Naive thymus-derived CD4-positive, alpha-beta T cell (primary cell): ENCODE data around the gene HDHD5. TPM values are rescaled to one million over a fixed set of nuclear protein-coding genes. Genes with fewer than 3 reads are reported as not detected.
A peak's percentile ranks its signal among the peaks of the same experiment; 100 is the strongest.

Experiments
- ATAC-seq: fragments of 150-1000 bp; cut with Tn5 transposase; 2 replicates; pipeline ENCODE4 v1.10.0; 2021; ENCODE audit warnings: mild to moderate bottlenecking, moderate library complexity
- CTCF ChIA-PET: fragments of 350-600 bp; sonication (Branson Sonifier 250); formaldehyde crosslinking; loops from one replicate; lab custom pipeline; 2021; ENCODE audit warnings: antibody characterized with exemption; lab: Charles Lee
- POLR2A ChIA-PET: fragments of 350-600 bp; sonication (Branson Sonifier 250); formaldehyde crosslinking; loops from one replicate; lab custom pipeline; 2021; ENCODE audit warnings: antibody characterized with exemption, inconsistent platforms; lab: Charles Lee
- DNase-seq, 9 donors: peaks; one replicate each; pipeline versions ENCODE4 v3.0.0 to v3.0.0-alpha.2; 2020 to 2022; ENCODE audit warnings: mixed read lengths in 1 of 9
- H3K27ac ChIP-seq: one replicate; pipeline ENCODE4 v1.7.0; 2013; ENCODE audit warnings: mild to moderate bottlenecking, low read depth, low read length, moderate library complexity
- H3K27me3 ChIP-seq, 2 donors: one replicate each; pipeline ENCODE4 v1.7.0; 2013; ENCODE audit warnings: low read length in 2 of 2, mild to moderate bottlenecking in 2 of 2, moderate library complexity in 2 of 2; ENCODE audit not compliant: control insufficient read depth in 2 of 2, insufficient read depth in 2 of 2
- H3K36me3 ChIP-seq, 3 experiments: 1 replicate in 2 of 3; 2 replicates in 1 of 3; pipeline ENCODE4 v1.7.0; 2013; ENCODE audit warnings: low read length in 3 of 3, mild to moderate bottlenecking in 3 of 3, moderate library complexity in 1 of 3; ENCODE audit not compliant: insufficient read depth in 3 of 3, control insufficient read depth in 2 of 3
- H3K4me1 ChIP-seq, 2 donors: one replicate each; pipeline ENCODE4 v1.7.0; 2013; ENCODE audit warnings: low read length in 2 of 2, mild to moderate bottlenecking in 2 of 2, moderate library complexity in 1 of 2; ENCODE audit not compliant: control insufficient read depth in 2 of 2, insufficient read depth in 2 of 2
- H3K4me3 ChIP-seq: 2 replicates; pipeline ENCODE4 v1.7.0; 2013; ENCODE audit warnings: mild to moderate bottlenecking, low read length
- H3K9me3 ChIP-seq, 3 experiments: 1 replicate in 2 of 3; 2 replicates in 1 of 3; pipeline ENCODE4 v1.7.0; 2013; ENCODE audit warnings: low read length in 3 of 3; ENCODE audit not compliant: control insufficient read depth in 2 of 3
- H3K27ac Mint-ChIP-seq, 9 donors: one replicate each; pipeline ENCODE4 v1.8.0; 2020 to 2022; ENCODE audit warnings: mixed read lengths in 9 of 9, mild to moderate bottlenecking in 8 of 9, moderate library complexity in 5 of 9, inconsistent platforms in 2 of 9
- H3K27me3 Mint-ChIP-seq, 5 donors: one replicate each; pipeline ENCODE4 v1.8.0; 2021 to 2022; ENCODE audit warnings: mixed read lengths in 5 of 5, mild to moderate bottlenecking in 1 of 5
- H3K36me3 Mint-ChIP-seq, 5 donors: one replicate each; pipeline ENCODE4 v1.8.0; 2020 to 2022; ENCODE audit warnings: mixed read lengths in 5 of 5, mild to moderate bottlenecking in 3 of 5, inconsistent platforms in 1 of 5
- H3K4me1 Mint-ChIP-seq, 7 donors: one replicate each; pipeline ENCODE4 v1.8.0; 2020 to 2022; ENCODE audit warnings: mixed read lengths in 7 of 7, mild to moderate bottlenecking in 3 of 7, inconsistent platforms in 1 of 7
- H3K4me3 Mint-ChIP-seq, 10 donors: one replicate each; pipeline ENCODE4 v1.8.0; 2020 to 2022; ENCODE audit warnings: mild to moderate bottlenecking in 10 of 10, mixed read lengths in 10 of 10, moderate library complexity in 6 of 10, inconsistent platforms in 2 of 10
- H3K9me3 Mint-ChIP-seq, 11 donors: one replicate each; pipeline ENCODE4 v1.8.0; 2020 to 2022; ENCODE audit warnings: mixed read lengths in 11 of 11, mild to moderate bottlenecking in 4 of 11, inconsistent platforms in 1 of 11, moderate library complexity in 1 of 11
- intact Hi-C, 2 donors: fragments of 100-400 bp; cut with micrococcal nuclease; formaldehyde crosslinking; loops; one replicate each; pipeline ENCODE4 v1.15.1; 2023
- polyA plus RNA-seq, 2 donors: library from polyadenylated mRNA; unstranded; fragments of 300-500 nt; fragmentation: Illumina TruSeq; gene quantifications; one replicate each; pipeline ENCODE4 v1.2.3, GENCODE V29; 2021
- total RNA-seq, 6 experiments: library from RNA in 5 of 6; stranded (reverse) in 5 of 6; gene quantifications; 1 replicate in 5 of 6; 2 replicates in 1 of 6; pipeline ENCODE4 v1.2.3 and lab custom pipeline; 2021 to 2026

Gene HDHD5
- total and polyA plus RNA-seq, 7 experiments from 2014 or later, result 18.8 to 78.7 (median 28.0) TPM

- Histone ChIP-seq H3K36me3 (peaks cover 0 to 41% (median 5%) of the 10 kb centered on the region in 3 experiments), H3K9me3 (no peaks in the 10 kb centered on the region), H3K4me3 (no peak overlapping the region), H3K4me1 (peaks cover 4 to 38% of the 10 kb centered on the region in 2 donors), H3K27me3 (no peaks in the 10 kb centered on the region), H3K27ac (no peak overlapping the region)
- H3K9me3 Mint-ChIP-seq, result no peaks in the 10 kb centered on the region
- H3K4me1 Mint-ChIP-seq, result peaks cover 53 to 85% (median 72%) of the 10 kb centered on the region in 7 donors
- peak overlapping the region in 1 of 10 donors; percentile 13 for H3K4me3 Mint-ChIP-seq
- ChIA-PET POLR2A (interaction anchor here (0.6 to 16.1 kb wide), 3 partner anchors 13 to 23 kb away, joined by 4 to 114 read pairs (median 4); no protein-coding TSS in a partner anchor), CTCF (interaction anchor here (0.6 kb wide), 1 partner anchor 372 kb away, joined by 3 read pairs; no protein-coding TSS in a partner anchor)
- ATAC-seq (no peak), DNase-seq (no peak)
- H3K27me3 Mint-ChIP-seq, result no peaks in the 10 kb centered on the region
- peaks cover 0 to 23% (median 8%) of the 10 kb centered on the region in 5 donors for H3K36me3 Mint-ChIP-seq
- intact Hi-C loops, result no loop called here
- H3K27ac Mint-ChIP-seq, result peak overlapping the region; percentile 25 to 89 (median 45)
Observed at GRCh38 chr22:17110791-17111550, 48.1 kb downstream of the HDHD5 start.

- Histone ChIP-seq H3K9me3 (no peaks in the 10 kb centered on the region), H3K27ac (no peak overlapping the region), H3K4me3 (no peak overlapping the region), H3K27me3 (no peaks in the 10 kb centered on the region), H3K4me1 (peaks cover 4 to 35% of the 10 kb centered on the region in 2 donors), H3K36me3 (peaks cover 0 to 50% (median 8%) of the 10 kb centered on the region in 3 experiments)
- Mint-ChIP-seq H3K4me3 (no peak overlapping the region), H3K27me3 (no peaks in the 10 kb centered on the region), H3K4me1 (peaks cover 46 to 85% (median 72%) of the 10 kb centered on the region in 7 donors), H3K27ac (peak overlapping the region in 6 of 9 donors; percentile 23 to 87 (median 50)), H3K9me3 (no peaks in the 10 kb centered on the region), H3K36me3 (peaks cover 0 to 28% (median 11%) of the 10 kb centered on the region in 5 donors)
- DNase-seq (no peak), ATAC-seq (no peak)
- ChIA-PET CTCF (no interaction called here), POLR2A (interaction anchor here (0.6 to 16.1 kb wide), 3 partner anchors 15 to 40 kb away, joined by 4 to 114 read pairs (median 4); no protein-coding TSS in a partner anchor)
- intact Hi-C loops, result no loop called here
Observed at GRCh38 chr22:17109976-17110375, 49.1 kb downstream of the HDHD5 start.

GRCh38 chr22:17109113-17109865 lies 49.8 kb downstream of the HDHD5 start:
- Mint-ChIP-seq H3K27me3 (no peaks in the 10 kb centered on the region), H3K4me1 (peaks cover 39 to 84% (median 71%) of the 10 kb centered on the region in 7 donors), H3K27ac (peak overlapping the region in 2 of 9 donors; percentile 43 to 54), H3K4me3 (no peak overlapping the region), H3K36me3 (peaks cover 0 to 35% (median 15%) of the 10 kb centered on the region in 5 donors), H3K9me3 (no peaks in the 10 kb centered on the region)
- intact Hi-C loops, result no loop called here
- H3K36me3 ChIP-seq, result peaks cover 0 to 57% (median 8%) of the 10 kb centered on the region in 3 experiments
- no peak for DNase-seq
- no peak overlapping the region for H3K4me3 ChIP-seq
- no peaks in the 10 kb centered on the region for H3K27me3 ChIP-seq
- POLR2A ChIA-PET, result interaction anchor here (16.1 kb wide), 1 partner anchor 22 kb away, joined by 114 read pairs; no protein-coding TSS in a partner anchor
- peaks cover 4 to 33% of the 10 kb centered on the region in 2 donors for H3K4me1 ChIP-seq
- CTCF ChIA-PET, result no interaction called here
- no peaks in the 10 kb centered on the region for H3K9me3 ChIP-seq
- ATAC-seq, result no peak
- H3K27ac ChIP-seq, result no peak overlapping the region

- intact Hi-C loops, result no loop called here
- Histone ChIP-seq H3K9me3 (no peaks in the 10 kb centered on the region), H3K4me3 (no peak overlapping the region), H3K4me1 (peaks cover 4 to 33% of the 10 kb centered on the region in 2 donors), H3K27ac (peak overlapping the region; percentile 66), H3K27me3 (no peaks in the 10 kb centered on the region), H3K36me3 (peaks cover under 1 to 63% (median 8%) of the 10 kb centered on the region in 3 experiments)
- Mint-ChIP-seq H3K4me1 (peaks cover 33 to 77% (median 64%) of the 10 kb centered on the region in 7 donors), H3K36me3 (peaks cover 0 to 38% (median 15%) of the 10 kb centered on the region in 5 donors), H3K27ac (peak overlapping the region in 4 of 9 donors; percentile 20 to 90 (median 40)), H3K9me3 (no peaks in the 10 kb centered on the region), H3K27me3 (no peaks in the 10 kb centered on the region), H3K4me3 (no peak overlapping the region)
- DNase-seq, result no peak
- CTCF ChIA-PET, result interaction anchor here (3.0 kb wide), 1 partner anchor 13 kb away, joined by 8 read pairs; no protein-coding TSS in a partner anchor
- POLR2A ChIA-PET, result interaction anchor here (16.1 kb wide), 1 partner anchor 21 kb away, joined by 114 read pairs; no protein-coding TSS in a partner anchor
- no peak for ATAC-seq
Observed at GRCh38 chr22:17108256-17109112, 50.6 kb downstream of the HDHD5 start.

- H3K36me3 ChIP-seq, result peaks cover 6 to 73% (median 8%) of the 10 kb centered on the region in 3 experiments
- ChIA-PET POLR2A (interaction anchor here (1.7 to 16.1 kb wide), 3 partner anchors 10 to 51 kb away, joined by 4 to 114 read pairs (median 6); partner anchors contain the start of gene HDHD5), CTCF (interaction anchor here (3.0 kb wide), 1 partner anchor 12 kb away, joined by 8 read pairs; no protein-coding TSS in a partner anchor)
- peak overlapping the region; percentile 82 to 96 (median 90) for H3K27ac Mint-ChIP-seq
- H3K27me3 Mint-ChIP-seq, result no peaks in the 10 kb centered on the region
- peaks cover 4 to 40% of the 10 kb centered on the region in 2 donors for H3K4me1 ChIP-seq
- peaks cover 0 to 43% (median 20%) of the 10 kb centered on the region in 5 donors for H3K36me3 Mint-ChIP-seq
- peak overlapping the region; percentile 70 to 87 (median 82) for H3K4me3 Mint-ChIP-seq
- no peaks in the 10 kb centered on the region for H3K9me3 ChIP-seq
- no peak for DNase-seq
- intact Hi-C loops, result loop anchor here in 1 of 2 donors (1.0 kb wide), 1 partner anchor 9 kb away; no protein-coding TSS in a partner anchor
- H3K9me3 Mint-ChIP-seq, result no peaks in the 10 kb centered on the region
- H3K27ac ChIP-seq, result peak overlapping the region; percentile 66
- H3K4me1 Mint-ChIP-seq, result peaks cover 36 to 77% (median 60%) of the 10 kb centered on the region in 7 donors
- H3K4me3 ChIP-seq, result no peak overlapping the region
- ATAC-seq, result no peak
- no peaks in the 10 kb centered on the region for H3K27me3 ChIP-seq
Observed at GRCh38 chr22:17107547-17107810, 51.6 kb downstream of the HDHD5 start.
